HG03025 (cell line): Measurements from ENCODE around the gene PPP1R36.
"Not testable (repeated sequence)": the region's sequence is repeated elsewhere in the genome, so short reads cannot be mapped to it uniquely, and the experiment has no call there.

Experiments
- ATAC-seq: cut with Tn5 transposase; IDR thresholded peaks from one replicate; pipeline ENCODE4 v1.9.1; 2021; ENCODE audit warnings: mild to moderate bottlenecking, moderate library complexity; ENCODE audit not compliant: unreplicated experiment, low FRiP score

PPP1R36 gene

GRCh38 chr14:64610049-64610746 is 60.4 kb downstream of the PPP1R36 start:
- ATAC-seq: no peak

- no peak for ATAC-seq
Measured at GRCh38 chr14:64611358-64612020, 61.7 kb downstream of the PPP1R36 start.

- no peak for ATAC-seq
Measured at GRCh38 chr14:64612021-64612380, 62.2 kb downstream of the PPP1R36 start.

- ATAC-seq: no peak
Measured at GRCh38 chr14:64612971-64613666, 63.4 kb downstream of the PPP1R36 start.

GRCh38 chr14:64614166-64614565 is 64.4 kb downstream of the PPP1R36 start:
- no peak for ATAC-seq

- ATAC-seq: no peak
Measured at GRCh38 chr14:64614805-64615391, 65.1 kb downstream of the PPP1R36 start.

GRCh38 chr14:64617872-64618408 is 68.2 kb downstream of the PPP1R36 start:
- ATAC-seq: not testable (repeated sequence)

- ATAC-seq: no peak
Measured at GRCh38 chr14:64620910-64621309, 71.1 kb downstream of the PPP1R36 start.

GRCh38 chr14:64623554-64624165 is 73.9 kb downstream of the PPP1R36 start:
- ATAC-seq: no peak

- ATAC-seq: no peak
Measured at GRCh38 chr14:64625386-64626232, 75.8 kb downstream of the PPP1R36 start.

GRCh38 chr14:64628940-64629408 is 79.2 kb downstream of the PPP1R36 start:
- ATAC-seq: no peak

- ATAC-seq: no peak
Measured at GRCh38 chr14:64630778-64631177, 81.0 kb downstream of the PPP1R36 start.

GRCh38 chr14:64631222-64631621 is 81.5 kb downstream of the PPP1R36 start:
- not testable (repeated sequence) for ATAC-seq

GRCh38 chr14:64632056-64632455 is 82.3 kb downstream of the PPP1R36 start:
- ATAC-seq: no peak

- ATAC-seq: no peak
Measured at GRCh38 chr14:64634558-64634957, 84.8 kb downstream of the PPP1R36 start.

GRCh38 chr14:64636208-64636979 is 86.6 kb downstream of the PPP1R36 start:
- ATAC-seq: no peak

- ATAC-seq: no peak
Measured at GRCh38 chr14:64636980-64637429, 87.2 kb downstream of the PPP1R36 start.

- ATAC-seq: no peak
Measured at GRCh38 chr14:64637735-64638473, 88.1 kb downstream of the PPP1R36 start.
